ENCODE results near the gene KRT9. TPM values are rescaled to one million over a fixed set of nuclear protein-coding genes. Genes with fewer than 3 reads are reported as not detected.

The KRT9 gene
- total RNA-seq, 1 experiment from 2014 or later, result not detected

- no peak for DNase-seq (ENCODE audit: low read depth)
Measured at GRCh38 chr17:41528959-41529353, 42.9 kb downstream of the KRT9 start.

DNA sequence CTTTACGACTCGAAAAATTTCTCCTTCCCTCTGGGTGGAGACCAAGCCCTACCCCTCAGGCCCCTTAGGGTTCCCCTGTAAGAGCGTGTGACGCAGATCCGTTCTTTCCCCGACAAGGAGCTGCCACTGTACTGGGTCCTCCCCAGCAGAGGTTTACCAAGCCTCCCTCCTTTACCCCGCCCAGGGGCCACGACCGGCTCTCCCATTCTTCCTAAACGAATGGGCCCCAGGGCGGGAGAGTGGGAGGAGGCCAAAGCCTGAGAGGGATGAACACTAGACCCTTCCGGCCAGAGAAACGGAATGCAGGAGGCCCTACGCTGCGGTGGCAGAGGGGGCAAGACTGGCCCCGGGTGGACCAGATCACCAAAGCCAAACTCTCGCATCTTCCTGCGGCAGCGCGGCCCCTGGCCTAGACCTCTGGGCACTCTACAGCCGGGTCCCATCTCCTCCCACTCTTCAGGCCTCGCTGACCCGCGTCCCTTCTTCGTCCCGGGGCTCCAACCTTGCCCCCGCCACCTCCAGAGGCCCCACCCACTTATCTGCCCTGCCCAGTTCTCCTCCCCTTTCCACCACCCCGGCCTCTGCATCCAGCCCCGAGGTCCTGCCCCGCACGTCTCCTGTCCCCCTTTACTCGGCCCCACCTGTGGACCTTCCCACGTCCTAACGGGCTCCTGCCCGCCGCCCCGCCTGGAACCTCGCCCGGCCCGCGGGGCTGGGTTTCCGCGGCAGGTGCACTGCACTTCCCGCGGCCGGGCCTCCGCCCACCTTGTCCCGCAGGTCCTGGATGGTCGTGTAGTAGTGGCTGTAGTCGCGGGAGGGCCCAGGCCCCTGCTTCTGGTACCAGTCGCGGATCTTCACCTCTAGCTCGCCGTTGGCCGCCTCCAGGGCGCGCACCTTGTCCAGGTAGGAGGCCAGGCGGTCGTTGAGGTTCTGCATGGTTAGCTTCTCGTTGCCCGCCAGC, 44.5 kb downstream of the KRT9 start:
- peak; percentile 48 for DNase-seq (ENCODE audit: low read depth)

- DNase-seq (ENCODE audit: low read depth), result no peak
Measured at GRCh38 chr17:41524261-41524660, 47.6 kb downstream of the KRT9 start.

GRCh38 chr17:41523787-41524186, 48.1 kb downstream of the KRT9 start:
- no peak for DNase-seq (ENCODE audit: low read depth)

- DNase-seq (ENCODE audit: low read depth), result no peak
Measured at GRCh38 chr17:41523225-41523593, 48.6 kb downstream of the KRT9 start.

DNA sequence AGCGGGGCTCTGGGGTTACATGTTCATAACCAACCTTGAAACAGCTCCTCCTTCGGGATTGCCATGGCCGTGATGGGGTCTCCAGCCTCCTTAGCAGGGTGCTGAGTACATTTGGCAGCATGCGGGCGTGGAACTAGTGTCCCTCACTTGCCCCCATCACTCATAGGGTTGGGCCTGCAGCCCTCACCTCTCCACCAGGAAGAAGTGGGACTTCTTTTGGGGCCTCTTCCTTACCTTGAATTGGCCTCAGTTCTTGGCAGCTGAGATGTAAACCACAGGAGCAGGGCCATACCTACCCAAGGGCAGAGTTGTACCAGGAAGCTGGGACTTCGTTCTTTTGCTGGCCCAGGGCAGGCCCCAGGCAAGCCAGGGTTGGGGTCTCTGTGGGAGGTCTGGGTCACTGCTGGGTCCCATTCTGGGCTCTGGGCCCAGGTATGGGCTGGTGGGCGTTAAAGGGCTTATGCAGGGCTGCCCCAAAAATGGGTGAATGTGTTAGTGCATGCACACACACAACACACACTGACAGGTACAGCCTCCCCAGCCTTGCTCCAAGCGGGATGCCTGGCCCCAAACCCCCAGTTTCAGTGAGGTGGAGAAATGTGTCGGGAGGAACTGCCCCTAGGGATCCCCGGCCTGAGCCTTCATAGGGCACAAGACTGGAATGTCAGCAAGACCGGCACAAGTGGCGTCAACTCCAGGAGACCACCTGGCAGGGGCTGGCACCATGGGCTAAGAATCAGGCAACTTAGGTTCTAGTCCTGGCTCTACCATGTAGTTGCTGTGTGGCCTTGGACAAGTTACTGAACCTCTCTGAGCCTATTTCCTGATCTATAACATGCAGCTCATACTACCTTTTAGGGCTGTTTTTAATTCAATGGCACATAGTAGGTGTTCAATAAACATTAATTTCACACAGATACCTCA, 49.3 kb downstream of the KRT9 start:
- no peak for DNase-seq (ENCODE audit: low read depth)

- peak; percentile 90 for DNase-seq (ENCODE audit: low read depth)
Measured at GRCh38 chr17:41521574-41522261, 50.1 kb downstream of the KRT9 start.

GRCh38 chr17:41520821-41521521, 50.9 kb downstream of the KRT9 start:
- DNase-seq (ENCODE audit: low read depth), result peak; percentile 76

- peak; percentile 28 for DNase-seq (ENCODE audit: low read depth)
Measured at GRCh38 chr17:41519501-41520224, 52.2 kb downstream of the KRT9 start.

GRCh38 chr17:41518789-41519449, 52.9 kb downstream of the KRT9 start, which contains the start of gene KRT15:
Gene KRT15, minus strand, starts transcription at chr17:41518890. Its CDS starts 63 bp downstream, at chr17:41518827.
- peak; percentile 60 for DNase-seq (ENCODE audit: low read depth)

DNA sequence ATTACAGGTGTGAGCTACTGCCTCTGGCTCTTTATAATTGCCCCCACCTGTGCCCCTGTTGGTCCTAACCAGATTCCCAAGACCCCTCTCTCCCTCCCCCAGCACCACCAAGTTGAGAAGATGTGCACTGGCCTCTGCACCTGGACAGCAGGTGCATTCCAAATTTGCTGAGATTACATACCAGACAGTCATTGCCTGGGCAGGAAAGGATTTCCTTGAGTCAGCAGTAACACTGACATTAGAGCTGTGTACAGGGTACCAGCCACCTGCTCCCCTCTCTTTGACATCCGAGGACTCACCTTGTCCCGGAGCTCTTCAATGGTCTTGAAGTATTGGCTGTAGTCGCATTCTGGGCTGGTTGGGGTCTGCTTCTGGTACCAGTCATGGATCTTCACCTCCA, 53.8 kb downstream of the KRT9 start:
- DNase-seq (ENCODE audit: low read depth), result no peak

GRCh38 chr17:41516830-41517283, 55.0 kb downstream of the KRT9 start:
- no peak for DNase-seq (ENCODE audit: low read depth)

DNA sequence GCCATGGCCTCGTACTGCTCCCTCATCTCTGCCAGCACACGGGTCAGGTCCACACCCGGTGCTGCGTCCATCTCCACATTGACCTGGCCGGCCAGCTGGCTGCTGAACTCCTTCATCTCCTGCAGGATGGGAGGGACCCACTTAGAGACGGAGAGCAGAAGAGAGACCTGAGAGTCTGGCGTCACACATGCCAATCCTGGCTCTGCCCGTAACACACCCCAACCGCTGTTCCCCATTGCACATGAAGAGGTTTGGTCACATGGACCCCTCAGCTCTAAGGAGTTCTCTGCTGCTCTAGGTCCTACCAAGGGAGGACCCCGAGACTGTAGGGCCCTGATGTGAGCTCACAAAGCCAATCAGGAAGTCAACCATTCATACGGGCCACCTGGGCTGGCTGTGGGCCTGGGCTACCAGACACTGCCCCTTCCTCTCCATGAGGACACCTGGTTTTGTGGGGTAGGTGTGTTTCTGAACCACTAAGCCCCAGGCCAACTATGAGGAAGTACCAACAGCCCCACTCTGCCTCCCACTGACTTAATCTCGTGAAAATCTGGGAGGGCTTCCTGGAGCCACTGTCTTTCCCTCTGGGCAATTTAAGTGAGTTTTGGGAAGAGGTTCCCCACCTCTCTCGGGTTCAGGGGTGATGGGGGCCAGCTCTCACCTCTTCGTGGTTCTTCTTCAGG, 55.6 kb downstream of the KRT9 start:
- DNase-seq (ENCODE audit: low read depth), result no peak

Other genes with a start within 250 kb of the KRT9 start
- gene KRT33A, start 221.2 kb downstream of the KRT9 start, total RNA-seq (2014; rRNA removed; shearing (Covaris generic)), result not detected in 2 replicates
- gene KRT33B, start 202.2 kb downstream of the KRT9 start, total RNA-seq (2014; rRNA removed; shearing (Covaris generic)), result 0.24 TPM in 1 of 2 replicates, not detected in the other
- gene KRT34, start 189.8 kb downstream of the KRT9 start, total RNA-seq (2014; rRNA removed; shearing (Covaris generic)), result not detected in 2 replicates
- gene KRT31, start 174.5 kb downstream of the KRT9 start, total RNA-seq (2014; rRNA removed; shearing (Covaris generic)), result not detected in 2 replicates
- not detected in 2 replicates for gene KRT37, start 147.5 kb downstream of the KRT9 start, total RNA-seq (2014; rRNA removed; shearing (Covaris generic))
- gene KRT38, start 131.1 kb downstream of the KRT9 start, total RNA-seq (2014; rRNA removed; shearing (Covaris generic)), result not detected in 2 replicates
- gene KRT32, start 104.7 kb downstream of the KRT9 start, total RNA-seq (2014; rRNA removed; shearing (Covaris generic)), result not detected in 2 replicates
- gene KRT35, start 90.9 kb downstream of the KRT9 start, total RNA-seq (2014; rRNA removed; shearing (Covaris generic)), result not detected in 2 replicates
- gene KRT36, start 82.1 kb downstream of the KRT9 start, total RNA-seq (2014; rRNA removed; shearing (Covaris generic)), result not detected in 2 replicates
- gene KRT13, start 66.4 kb downstream of the KRT9 start, total RNA-seq (2014; rRNA removed; shearing (Covaris generic)), result 0.24 TPM in 1 of 2 replicates, not detected in the other
- 3.4 and 7.3 TPM in 2 replicates for gene KRT15, start 53.2 kb downstream of the KRT9 start, total RNA-seq (2014; rRNA removed; shearing (Covaris generic))
- 4.6 and 7.8 TPM in 2 replicates for gene KRT19, start 43.8 kb downstream of the KRT9 start, total RNA-seq (2014; rRNA removed; shearing (Covaris generic))
- gene KRT14, start 14.8 kb upstream of the KRT9 start, total RNA-seq (2014; rRNA removed; shearing (Covaris generic)), result not detected in 2 replicates
- 0.72 and 0.88 TPM in 2 replicates for gene KRT16, start 40.7 kb upstream of the KRT9 start, total RNA-seq (2014; rRNA removed; shearing (Covaris generic))
- gene KRT17, start 52.5 kb upstream of the KRT9 start, total RNA-seq (2014; rRNA removed; shearing (Covaris generic)), result 35.9 and 48.9 TPM in 2 replicates
- 43.2 and 47.6 TPM in 2 replicates for gene EIF1, start 116.8 kb upstream of the KRT9 start, total RNA-seq (2014; rRNA removed; shearing (Covaris generic))
- gene GAST, start 140.3 kb upstream of the KRT9 start, total RNA-seq (2014; rRNA removed; shearing (Covaris generic)), result not detected in 2 replicates
- gene HAP1, start 162.6 kb upstream of the KRT9 start, total RNA-seq (2014; rRNA removed; shearing (Covaris generic)), result not detected in 2 replicates
- 27.5 and 37.2 TPM in 2 replicates for gene JUP, start 214.7 kb upstream of the KRT9 start, total RNA-seq (2014; rRNA removed; shearing (Covaris generic))
- 36.0 and 40.6 TPM in 2 replicates for gene P3H4, start 239.9 kb upstream of the KRT9 start, total RNA-seq (2014; rRNA removed; shearing (Covaris generic))
- 115 and 133 TPM in 2 replicates for gene FKBP10, start 240.9 kb upstream of the KRT9 start, total RNA-seq (2014; rRNA removed; shearing (Covaris generic))